Measurements from ENCODE around the gene NAB2.
A peak's percentile ranks its signal among the peaks of the same experiment; 100 is the strongest.

The NAB2 gene

DNA sequence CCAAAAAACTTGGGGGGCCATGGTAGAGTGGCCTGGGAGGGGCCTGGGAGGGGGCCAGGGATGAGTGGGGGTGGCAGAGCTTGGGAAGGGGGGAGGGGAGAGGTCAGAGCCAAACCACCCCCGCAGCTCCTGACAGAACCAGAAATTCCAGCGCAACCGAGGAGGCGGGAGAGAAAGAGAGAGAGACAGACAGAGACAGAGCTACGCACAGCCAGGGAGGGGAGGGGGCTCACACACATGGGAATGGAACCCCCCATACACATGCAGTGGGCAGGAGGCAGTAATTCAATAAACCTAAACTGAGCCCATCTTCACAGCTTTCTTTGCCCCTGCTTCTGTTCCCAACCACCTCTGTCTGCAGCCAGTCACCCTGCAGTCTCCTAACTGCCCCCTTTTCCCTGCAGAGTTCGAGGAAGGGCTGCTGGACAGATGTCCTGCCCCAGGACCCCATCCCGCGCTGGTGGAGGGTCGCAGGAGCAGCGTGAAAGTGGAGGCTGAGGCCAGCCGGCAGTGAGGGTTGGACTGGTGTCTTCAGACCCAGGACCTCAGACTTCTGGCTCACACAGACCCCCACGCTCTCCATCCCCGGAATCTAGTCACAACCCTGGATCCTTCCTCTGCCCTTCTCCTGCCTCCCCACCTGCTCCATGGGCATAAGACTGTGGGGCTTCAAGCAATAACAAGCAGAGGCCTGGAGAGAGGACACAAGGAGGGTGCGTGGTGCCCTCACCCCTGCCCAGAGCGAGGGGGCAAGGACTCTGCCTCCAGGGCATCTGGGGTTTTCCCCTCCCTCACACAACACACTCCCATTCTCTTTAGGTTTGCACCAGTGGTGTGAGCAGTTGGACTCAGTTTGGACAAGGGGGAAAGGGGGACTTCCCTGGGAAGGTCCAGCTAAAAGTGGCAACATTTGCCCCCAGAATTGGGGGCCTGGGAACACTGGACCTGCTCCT, 5.6 kb downstream of the NAB2 start:
- no peak for DNase-seq

DNA sequence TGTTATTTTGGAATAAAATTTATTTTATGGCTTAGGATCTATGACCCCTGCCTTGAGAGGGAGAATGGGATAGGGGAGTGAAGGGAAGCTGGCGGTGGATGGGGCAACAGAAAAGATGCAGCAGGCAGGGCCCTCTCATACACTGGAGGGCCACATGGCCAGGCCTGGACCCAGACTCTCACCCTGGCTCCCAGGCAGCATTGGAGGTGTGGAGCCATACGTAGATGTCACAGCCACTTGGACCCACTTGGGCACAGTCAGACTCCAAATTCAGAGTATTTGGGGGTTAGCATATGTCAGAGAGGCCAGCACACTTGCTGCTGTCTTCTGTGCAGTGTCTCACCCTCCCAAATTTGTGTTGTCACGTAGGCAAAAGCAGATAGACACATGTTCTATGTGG, 6.5 kb downstream of the NAB2 start:
- no peak for DNase-seq

DNA sequence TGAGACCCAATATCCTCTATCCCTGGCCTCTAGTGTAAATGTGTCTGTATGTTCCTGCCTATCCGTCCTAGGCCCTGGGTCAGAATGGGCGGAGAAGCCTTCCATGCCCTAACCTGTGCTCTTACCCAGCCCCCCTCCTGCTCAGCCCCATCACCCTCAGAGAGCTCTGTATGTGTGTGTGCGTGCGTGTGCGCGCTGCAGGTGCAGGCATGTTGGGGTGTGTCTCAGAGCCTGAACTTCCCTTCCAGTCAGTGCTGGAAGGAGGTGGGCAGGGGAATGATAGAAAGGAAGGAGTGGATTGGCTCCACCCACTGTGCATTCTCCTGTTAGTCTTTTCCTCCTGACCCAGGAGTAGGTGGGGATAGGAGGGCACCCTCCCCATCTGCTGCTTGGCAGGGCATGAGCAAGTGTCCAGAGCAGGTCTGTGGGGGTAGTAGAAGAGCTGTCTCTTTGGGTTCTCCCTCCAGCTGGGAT, 7.2 kb downstream of the NAB2 start:
- DNase-seq, result no peak

DNA sequence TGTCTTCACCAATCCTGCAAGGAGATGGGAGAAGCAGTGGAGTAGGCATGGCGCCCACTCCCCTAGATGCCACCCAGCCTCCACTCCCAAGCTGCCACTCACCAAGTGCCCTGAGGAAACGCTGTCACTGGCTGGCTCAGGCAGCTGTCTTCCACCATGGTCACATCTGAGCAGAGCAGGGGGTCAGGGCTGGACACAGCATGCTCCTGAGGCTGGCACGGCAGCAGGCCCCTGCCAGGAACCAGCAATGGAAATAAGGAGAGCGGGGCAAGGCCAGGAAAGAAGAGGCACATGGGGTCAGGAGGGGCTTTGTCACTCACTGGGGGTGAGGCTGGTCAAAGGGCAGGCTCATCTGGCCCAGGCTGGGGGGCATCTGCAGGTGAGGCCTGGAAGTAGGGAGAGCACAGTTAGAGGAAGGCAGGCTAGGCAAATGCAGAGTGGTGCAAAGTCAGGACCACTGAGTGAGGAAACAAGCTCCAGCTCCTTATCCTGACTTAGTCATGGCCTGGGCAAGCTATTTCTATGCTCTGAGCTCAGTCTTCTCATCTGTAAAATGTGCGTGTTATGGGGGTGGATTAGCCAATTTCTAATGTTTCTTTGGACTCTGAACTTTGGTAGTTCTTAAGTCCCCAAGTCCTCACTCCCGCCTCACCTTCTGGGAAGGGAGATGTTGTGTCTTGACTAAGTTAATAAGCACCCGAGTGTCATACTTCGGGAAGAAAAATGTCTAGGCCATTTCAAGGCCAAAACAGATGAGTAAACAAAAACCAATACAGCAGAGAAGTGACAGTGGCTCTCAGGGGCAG, 8.0 kb downstream of the NAB2 start:
- no peak for DNase-seq

DNA sequence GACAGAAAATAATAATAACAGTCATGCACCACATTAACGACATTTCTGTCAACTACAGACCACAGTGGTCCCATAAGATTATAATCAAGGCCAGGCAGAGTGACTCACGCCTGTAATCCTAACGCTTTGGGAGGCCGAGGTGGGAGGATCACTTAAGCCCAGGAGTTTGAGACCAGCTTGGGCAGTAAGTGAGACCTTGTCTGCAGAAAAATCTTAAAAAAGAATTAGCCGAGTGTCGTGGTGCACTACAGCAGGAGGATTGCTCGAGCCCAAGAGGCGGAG, 8.6 kb downstream of the NAB2 start:
- no peak for DNase-seq

DNA sequence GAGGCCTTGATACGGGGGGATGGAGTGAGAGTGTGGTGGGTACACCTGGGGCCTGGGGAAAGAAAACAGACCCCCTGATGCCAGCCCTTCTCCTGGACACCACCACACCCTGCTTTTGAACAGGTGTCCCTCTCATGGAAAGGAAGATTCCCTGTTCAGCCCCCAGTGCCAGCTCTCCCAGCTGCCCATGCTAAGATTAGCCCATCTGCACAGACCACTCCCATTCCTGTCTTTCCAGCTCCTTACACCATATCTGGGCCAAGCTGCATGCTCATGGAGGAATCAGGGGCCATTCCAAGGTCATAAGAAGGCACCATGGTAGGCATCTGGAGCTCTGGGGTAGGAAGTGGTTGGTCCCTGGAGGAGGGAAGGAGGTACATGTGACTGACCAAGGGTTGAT, 9.6 kb downstream of the NAB2 start:
- no peak for DNase-seq

DNA sequence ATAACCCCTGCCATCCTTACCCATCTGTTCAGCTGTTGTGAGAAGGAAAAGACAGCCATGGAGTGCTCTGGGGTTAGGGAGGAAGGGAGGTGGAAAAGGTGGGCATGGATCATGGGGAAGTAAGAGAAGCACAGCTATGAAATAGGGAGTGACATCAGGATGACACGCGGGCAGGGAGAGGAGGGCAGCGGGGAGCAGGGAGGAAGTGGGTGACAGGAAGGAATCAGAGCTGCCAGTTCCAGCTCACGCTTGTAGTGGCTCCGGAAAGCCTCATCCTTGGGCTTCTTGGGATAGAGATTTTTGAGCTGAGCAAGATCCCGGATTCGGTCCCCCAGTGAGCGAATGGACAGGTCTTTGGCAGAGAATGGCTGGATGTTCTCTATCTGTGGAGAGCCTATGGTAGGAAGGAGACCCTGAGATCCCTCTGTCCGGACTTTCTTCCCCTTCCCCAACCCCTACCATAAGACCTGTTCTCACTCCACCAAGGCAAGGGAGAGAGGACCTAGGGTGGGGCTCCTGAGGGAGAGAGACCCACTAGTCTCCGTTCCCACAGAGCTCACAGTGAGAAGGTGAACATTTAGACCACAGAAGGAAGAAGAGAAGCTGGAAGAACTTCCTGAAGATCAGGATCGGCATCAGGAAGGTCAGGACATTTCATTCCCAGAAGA, 10.3 kb downstream of the NAB2 start:
- no peak for DNase-seq

DNA sequence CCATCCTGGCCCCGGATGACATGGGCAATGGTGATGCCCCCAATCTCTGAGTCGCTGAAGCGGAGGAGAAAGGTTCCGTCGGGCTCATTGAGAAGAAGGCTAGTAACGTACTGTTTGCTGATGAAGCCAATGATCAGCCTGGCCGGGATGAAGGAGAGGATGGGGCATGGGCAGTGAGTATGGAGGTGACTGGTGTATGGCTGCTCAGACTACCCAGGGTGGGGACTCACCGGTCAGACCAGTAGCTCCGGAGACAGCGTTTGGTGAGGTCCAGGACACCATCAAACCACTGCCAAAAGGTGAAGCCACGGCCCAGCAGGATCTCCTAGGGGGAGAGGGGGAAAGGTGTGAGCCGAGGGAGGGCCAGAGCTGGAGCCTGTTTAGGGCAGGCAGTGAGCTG, 10.9 kb downstream of the NAB2 start:
- DNase-seq, result no peak

DNA sequence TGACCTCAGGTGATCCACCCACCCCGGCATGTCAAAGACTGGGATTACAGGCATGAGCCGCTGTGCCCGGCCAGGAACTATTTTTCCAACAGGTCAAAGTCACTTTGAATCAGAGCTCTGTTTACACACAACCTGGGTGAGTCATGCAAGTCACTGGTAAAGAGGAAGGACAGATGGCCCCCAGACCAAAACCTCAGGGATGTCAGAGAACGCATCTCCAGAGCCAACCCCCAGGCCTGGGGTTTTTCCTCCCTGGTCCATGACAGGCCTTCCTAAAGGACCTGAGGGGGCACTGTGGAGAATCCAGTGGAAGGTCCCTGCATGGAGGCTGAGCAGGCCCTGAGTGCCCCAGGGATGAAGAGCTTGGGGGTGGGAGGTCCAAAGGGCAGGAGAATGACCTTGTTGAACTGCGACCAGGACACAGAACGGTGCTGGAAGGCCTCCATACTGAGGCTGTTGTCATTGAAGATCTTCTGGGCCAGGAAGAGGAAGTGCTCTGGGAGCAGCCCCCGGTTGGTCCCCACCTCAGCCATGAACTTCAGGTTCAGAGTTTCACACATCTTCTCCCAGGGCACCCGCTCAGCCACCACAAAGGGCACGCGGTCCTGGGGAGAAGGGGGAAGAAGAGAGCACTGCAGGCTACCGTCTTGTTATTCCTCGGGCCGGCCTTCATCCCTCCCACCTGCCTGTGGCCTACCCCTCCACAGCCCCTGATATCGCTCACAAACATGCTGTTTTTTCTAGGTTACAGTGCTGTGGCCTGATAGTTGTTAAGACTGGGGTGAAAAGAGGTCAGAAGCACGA, 13.2 kb downstream of the NAB2 start:
- no peak for DNase-seq

DNA sequence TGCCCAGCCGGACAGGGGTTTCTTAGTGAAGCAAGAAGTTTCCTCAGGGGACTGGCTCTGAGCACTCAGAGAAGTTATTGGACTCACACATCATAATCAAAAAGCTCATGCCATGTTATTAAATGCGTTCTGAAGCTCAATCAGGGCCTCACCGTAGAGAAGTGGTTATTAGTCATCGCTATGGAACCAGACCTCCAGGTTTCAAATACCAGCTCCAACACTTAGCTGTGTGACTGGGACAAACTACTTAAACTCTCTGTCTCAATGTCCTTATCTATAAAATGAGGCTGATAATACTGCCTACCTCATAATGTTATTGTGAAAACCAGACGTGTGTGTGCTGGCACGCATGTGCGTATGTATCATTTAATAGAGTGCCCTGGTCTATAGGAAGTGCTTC, 14.9 kb downstream of the NAB2 start:
- DNase-seq, result no peak

DNA sequence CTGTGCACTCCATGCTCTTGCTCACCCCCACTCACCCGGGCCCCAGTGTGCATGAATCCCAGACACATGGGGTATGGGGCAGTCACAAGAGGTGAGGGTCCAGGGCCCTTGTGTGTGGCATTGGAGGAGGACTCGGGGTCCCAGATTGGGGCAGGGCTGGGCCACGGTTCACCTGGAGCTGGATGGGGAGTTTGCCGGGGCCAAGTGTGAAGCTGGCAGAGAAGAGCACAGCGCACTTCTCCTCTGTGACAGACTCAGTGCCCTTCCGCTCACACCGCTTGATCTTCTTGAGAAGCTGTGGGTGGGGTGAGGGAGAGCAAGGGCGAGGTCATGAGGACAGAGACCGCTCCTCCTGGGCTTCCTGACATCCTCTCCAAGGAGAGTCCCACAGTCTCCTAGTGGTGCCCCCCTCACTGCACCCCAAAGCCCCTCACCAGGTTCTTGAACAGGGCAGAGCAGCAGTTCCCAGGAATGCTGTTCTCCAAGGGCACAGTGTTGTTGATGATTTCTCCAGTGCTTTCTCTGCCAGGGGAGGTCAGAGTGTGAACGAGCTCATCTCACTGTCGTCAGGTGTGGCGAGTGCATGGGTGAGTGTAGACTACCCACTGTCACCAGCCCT, 15.5 kb downstream of the NAB2 start:
- DNase-seq, result no peak

DNA sequence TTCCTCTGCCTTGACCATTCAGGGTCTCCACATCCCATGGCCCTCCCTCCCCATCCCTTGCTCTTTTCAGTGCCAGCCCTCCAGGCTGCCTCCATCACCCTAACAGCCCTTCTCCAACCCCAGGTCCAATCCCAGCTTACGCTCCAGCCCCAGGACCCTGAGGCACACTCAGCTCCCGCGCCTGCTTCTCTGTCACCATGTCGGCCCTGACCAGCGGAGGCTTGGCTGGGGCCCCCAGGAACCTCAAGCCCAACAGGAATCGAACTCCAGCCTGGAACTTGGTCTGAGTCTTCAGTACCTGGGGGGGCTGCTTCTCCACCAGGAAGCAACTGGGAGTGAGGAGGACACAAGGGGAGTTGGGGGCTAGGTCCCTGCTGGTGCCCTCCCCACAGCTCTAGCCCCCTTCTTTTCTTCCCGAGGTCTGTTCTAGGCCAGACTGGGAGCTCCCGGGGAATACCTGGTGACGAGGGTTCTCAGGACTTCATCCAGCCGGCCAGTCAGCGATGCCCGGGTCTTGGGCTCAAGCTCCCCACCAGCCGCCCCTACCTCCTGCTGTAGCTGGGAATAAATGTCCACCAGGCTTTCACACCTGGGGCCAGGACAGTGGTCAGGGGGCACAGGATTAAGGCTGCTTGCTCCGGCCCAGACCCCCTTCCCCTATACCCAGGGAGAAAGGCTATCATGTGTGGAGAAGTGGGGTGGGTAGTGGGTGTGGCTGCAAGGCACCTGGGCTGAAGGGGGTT, 16.3 kb downstream of the NAB2 start:
- DNase-seq, result no peak

DNA sequence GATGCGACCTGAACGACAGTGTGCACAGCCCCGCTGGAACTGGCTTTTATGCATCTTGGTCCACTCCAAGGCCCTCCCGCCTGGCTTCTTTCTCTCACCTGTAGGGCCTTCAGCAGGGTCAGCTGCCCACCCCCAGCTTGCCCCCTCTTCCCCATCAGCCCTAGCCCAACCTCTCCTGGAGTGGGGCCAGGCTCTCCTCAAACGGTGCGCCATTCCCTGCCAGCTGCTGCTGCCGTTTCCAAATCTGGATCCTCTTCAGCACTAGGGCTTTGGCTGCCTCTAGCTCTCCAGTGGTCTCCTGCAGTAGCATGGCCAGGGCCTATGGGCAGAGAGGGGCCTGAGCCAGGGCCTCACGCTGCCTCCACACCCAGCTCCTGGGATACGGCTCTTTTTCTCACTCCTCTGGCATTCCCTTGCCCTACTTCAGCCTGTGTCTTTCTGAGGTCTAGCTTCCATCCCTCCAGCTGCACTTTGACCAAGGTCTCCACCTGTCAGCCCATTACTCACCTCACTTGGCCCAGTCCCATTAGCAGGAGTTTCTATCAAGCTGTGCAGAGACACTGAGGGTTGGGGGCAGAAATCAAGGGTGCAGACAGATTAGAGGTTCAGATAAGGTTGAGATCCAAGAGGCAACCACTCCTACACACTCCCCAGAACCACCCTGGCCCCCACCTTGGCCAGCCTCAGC, 17.3 kb downstream of the NAB2 start:
- no peak for DNase-seq

DNA sequence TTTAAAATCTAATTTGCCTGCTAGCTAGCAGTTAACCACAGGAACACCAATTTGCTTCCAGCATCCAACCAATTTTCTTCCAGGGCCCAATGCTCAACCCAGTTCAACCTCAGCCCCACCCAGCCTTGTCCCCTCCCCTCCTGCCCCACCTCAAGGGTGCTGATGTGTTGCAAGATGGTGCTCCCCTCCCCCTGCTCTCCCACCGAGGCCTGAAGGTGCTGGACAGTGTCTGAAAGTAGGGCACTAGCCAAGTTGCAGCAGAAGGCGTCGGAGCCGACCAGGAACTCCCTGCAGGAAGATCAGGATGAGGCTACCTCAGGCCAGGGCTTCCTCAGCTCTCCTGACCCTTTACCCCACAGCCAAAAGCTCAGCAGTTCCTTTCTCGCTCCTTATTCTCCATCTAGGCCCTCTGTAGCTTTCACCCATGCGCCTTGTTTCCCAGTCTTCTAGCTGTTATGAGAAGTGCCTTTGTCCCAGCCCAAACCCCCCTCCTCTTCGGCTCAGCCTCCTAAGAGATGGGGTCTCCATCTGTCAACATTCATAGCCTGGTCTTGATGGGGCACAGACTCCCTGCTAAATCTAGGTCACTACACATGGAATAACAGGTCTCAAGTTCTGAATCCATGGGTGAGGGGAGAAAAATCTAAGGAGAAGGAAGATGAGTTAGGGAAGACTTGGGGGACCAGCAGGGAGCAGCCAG, 18.7 kb downstream of the NAB2 start:
- no peak for DNase-seq

DNA sequence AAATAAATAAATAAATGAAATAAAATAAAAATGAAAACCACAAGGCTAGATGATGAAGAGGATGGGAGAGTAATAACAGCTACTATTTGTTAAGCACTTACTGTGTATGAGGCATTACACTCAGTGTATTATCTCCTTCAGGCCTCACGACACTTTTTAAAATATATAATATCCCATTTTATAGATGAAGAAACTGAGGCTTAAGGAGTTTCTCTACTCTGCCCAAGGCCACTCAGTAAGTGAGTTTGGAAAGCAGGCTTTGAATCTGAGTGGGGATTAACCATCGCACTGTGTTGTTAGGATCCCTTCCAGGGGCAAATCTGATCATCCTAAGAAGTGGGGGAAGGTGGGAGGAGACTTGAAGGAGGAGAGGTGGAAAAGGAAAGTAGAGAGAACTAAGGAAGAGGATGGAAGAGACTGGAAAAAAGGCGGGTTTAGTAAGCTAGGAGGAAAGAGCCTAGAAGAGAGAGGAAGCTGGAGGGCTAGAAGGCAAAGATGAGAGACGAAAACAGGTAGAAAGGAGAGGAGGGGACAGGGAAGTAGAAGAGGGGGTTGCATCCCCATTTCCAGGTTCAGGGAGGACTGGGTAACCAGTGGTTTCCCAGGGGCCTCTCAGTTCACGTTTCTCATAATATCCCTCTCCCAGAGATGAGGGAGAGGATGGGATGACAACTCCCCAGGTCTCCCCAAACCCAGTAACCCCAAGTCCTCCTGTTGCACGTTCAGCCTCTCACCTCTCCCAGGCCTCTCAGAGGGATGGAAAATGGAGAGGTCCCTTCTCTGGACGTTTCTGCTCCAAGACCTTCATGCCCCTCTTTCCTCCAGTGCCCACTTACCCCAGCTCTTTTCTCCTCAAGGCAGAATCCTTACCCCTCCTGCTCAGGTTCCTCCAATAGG, 20.5 kb downstream of the NAB2 start:
- DNase-seq, result no peak

DNA sequence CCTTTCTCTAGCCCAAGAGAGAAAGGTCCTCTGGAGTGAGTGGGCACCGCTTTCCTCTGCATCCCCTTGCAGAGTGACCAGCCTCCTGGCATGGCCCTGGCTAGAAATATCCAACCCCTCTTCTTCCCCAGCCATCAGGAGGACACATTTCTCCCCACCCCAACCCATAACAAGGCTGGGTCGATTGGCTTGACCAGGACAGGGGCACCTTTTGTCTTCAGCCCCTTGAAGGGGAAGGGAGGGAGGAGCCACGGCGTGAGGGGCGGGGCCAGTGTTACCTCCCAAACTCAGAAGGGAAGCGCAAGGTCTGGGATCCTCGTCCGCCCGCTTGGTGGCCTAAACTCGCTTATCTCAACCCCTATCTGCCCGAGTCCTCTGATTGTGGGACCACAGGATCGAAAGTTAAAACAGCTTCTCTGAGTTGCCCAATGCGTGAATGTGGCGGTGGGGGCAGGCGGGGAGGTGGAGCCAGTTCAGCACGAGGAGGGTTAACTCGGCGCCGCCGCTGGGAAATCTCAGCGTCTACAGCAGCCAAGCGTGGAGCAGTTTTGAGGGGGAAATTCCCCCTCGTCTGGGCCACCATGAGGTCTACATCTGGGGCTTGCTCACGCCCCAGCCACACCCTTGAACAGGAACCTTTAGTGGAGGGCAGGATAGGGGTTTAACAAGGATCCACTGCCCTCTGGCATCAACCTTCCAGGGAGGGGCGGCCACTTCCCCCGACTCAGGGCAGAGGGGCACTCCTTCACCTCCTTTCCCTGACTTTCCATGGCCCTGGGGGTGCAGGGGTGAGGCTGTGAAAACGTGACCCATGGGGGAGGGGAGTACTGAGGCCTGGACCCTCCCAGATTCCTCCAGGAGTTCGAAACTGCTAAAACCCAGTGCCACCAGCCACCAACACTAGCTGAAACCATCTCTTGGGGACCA, 21.5 kb downstream of the NAB2 start:
- peak; percentile 62 for DNase-seq

DNA sequence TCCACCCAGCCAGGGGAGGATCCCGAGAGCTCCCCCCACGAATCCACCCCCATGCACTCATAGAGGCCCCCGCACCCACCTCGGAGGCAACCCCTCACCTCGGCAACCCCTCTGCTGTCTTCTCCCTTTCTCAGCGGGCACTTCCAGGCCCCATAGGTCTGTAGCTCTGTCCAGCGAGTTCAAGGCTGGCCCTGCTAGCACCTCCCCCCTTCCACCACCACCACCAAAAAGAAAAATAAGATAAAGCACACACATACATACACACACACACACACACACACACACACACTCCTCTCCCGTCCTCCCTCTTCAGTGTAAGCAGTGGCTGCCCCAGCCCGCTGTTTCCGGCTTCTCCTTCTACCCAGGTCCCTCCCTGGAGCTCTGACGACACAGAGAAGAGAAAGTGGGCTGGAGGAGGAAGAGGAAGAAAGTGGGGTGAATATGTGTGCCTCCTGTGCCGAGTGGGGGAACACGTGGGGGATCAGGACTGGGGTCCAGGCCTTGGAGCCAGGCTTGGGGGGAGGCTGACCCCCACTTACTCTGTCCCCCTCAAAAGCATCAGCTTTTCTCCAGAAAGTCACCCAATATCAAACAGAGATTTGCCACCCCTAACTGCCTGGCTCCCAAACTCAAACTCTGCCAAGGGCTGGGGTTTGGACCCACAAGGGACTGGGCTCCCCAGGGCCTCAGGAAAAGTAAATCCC, 22.3 kb downstream of the NAB2 start, which contains the start of gene STAT6:
Gene STAT6, minus strand, starts transcription at position 332 of the 704 bp plus-strand sequence. CDS start 3,084 bp downstream, outside the sequence.
- DNase-seq, result peak; percentile 90

Data from femur (tissue), 1 donor.